GM12874 (cell line): ENCODE results near the gene AEBP1.

ENCODE experiments used
- TF ChIP-seq, protein P1 (sequence below): IDR thresholded peaks from 2 replicates; pipeline ENCODE4 v1.5.1; 2011; ENCODE audit warnings: low read depth, mild to moderate bottlenecking, control low read depth, low read length, moderate library complexity; ENCODE audit not compliant: insufficient read depth

Gene AEBP1

DNA sequence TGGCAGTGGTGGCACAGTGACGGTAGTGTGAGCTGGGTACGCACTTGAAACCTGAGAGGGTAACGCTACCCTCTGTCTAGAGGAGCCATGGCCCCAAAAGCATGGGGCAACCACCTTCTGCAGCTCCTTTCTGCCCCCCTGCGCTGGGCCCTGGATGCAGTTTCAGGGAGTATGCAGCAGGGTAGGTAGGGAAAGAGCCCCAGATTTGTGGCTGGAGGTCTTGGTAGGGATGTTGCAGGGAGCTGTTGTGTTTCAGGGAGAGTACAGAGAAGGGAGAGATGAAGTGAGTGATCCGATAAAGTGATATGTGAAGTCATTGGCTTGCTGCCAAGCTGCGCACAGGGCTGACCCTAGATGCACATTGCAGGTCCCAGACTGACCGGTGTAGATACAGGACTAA is 36.1 kb upstream of the AEBP1 start:
- TF ChIP-seq, protein P1, sequence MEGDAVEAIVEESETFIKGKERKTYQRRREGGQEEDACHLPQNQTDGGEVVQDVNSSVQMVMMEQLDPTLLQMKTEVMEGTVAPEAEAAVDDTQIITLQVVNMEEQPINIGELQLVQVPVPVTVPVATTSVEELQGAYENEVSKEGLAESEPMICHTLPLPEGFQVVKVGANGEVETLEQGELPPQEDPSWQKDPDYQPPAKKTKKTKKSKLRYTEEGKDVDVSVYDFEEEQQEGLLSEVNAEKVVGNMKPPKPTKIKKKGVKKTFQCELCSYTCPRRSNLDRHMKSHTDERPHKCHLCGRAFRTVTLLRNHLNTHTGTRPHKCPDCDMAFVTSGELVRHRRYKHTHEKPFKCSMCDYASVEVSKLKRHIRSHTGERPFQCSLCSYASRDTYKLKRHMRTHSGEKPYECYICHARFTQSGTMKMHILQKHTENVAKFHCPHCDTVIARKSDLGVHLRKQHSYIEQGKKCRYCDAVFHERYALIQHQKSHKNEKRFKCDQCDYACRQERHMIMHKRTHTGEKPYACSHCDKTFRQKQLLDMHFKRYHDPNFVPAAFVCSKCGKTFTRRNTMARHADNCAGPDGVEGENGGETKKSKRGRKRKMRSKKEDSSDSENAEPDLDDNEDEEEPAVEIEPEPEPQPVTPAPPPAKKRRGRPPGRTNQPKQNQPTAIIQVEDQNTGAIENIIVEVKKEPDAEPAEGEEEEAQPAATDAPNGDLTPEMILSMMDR, result no peak

DNA sequence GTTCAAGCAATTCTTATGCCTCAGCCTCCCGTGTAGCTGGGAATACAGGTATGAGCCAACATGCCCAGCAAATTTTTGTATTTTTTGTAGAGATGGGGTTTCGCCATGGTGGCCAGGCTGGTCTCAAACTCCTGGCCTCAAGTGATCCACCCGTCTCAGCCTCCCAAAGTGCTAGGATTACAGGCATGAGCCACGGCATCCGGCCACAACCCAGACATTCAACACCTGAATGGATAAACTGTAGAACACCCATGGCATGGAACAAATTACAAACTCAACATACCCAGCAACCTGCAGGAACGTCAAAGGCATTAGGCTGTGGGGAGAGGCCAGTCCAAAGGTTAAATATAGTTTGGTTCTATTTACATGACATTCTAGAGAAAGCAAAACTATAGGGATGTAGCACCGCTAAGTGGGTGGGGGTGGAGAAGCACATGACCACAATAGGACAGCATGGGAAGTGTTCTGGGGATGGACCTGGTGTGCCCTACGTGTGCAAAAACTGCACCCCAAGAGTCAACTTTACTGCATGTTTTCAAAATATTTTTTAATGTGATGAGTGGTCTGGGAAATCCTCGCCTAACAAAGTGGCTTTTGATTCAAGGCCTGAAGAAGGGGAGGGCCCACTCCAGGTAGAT is 32.3 kb upstream of the AEBP1 start:
- TF ChIP-seq, protein P1, result no peak

DNA sequence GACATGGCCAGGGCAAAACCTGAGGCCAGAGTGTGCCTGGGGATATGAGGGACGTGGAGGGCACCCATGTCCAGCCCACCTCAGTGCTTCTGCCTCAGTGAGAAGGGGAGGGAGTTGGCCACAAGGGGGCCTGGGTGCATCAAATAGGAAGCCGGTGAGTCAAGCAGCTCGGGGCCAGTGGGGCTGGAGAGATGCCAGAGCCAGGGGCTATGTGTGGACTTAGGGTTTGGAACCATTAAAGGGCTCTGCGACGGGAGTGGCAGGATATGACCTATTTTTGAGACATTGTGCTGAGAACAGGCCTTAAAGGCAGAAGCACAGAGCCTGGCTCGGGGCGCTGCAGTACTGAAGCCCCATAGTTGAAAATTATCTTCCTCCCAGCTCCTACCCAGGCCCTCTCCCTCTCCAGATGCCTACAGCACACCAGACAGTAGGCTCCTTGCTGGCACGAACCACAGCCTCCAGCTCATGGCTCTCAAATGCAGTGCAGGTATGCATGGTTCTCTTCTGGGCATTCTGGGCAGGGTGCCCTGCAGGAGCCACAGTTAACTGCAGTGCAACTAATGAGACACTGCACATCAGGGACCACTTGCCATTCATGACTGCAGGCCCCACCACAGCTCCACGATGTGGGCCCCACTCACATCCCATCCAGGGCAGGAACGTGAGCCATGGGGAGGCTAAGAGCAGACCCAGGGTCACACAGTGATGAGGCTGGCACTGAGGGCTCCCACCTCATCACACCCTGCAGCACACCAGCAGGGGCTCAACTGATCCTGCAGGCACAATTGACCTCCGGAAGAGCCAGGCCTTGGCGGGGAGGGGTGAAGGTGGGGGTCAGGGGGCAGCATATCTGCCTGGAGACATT is 31.5 kb upstream of the AEBP1 start:
- TF ChIP-seq, protein P1, result peak; percentile 71

DNA sequence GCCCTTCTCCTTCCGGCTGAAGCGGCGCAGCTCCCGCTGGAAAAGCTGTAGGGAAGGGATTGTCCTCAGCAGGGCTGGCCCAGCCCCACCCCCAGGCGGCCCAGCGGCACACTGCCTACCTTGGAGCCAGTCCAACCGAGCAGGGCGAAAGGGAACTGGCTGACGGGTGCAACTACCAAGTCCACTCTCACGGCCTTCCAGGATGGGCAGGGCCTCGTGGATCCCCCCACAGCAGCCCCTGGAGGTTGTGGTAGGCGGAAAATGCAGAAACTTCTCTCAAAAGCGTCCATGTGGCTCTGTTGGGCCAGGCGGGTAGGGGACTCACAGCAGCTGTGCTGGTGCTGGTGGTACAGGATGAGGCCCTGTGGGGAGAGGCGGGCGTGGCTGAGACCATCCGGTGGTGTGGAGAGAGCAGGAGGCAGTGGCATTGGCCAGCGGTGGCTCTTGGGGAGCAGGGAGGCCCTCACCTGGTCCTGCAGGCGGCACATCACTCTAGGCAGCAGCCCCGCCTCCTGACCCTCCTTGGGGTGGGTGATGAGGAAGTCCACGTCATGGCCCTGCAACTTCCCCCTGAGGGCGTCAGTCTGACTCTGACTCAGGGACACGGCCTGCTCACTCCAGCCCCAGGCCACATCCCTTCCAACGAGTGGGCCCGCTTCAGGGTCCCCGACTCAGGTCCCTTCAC is 30.3 kb upstream of the AEBP1 start:
- TF ChIP-seq, protein P1, result no peak

DNA sequence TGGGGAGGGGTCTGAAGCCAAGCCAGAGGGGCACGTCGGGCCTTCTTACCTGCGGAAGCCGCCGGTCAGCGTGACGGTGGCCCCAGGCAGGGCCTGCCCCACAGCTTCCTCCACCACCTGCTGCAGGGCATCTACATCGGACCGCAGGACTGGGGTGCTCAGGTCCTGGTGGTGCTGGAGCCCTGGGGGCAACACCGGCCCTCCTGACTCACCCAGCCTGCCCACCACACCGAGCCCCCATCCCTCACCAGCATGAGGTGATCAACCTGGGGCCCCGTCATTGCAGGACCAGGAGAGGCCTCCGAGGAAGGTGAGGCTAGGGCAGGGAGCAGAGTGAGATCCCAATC is 29.8 kb upstream of the AEBP1 start:
- TF ChIP-seq, protein P1, result no peak

DNA sequence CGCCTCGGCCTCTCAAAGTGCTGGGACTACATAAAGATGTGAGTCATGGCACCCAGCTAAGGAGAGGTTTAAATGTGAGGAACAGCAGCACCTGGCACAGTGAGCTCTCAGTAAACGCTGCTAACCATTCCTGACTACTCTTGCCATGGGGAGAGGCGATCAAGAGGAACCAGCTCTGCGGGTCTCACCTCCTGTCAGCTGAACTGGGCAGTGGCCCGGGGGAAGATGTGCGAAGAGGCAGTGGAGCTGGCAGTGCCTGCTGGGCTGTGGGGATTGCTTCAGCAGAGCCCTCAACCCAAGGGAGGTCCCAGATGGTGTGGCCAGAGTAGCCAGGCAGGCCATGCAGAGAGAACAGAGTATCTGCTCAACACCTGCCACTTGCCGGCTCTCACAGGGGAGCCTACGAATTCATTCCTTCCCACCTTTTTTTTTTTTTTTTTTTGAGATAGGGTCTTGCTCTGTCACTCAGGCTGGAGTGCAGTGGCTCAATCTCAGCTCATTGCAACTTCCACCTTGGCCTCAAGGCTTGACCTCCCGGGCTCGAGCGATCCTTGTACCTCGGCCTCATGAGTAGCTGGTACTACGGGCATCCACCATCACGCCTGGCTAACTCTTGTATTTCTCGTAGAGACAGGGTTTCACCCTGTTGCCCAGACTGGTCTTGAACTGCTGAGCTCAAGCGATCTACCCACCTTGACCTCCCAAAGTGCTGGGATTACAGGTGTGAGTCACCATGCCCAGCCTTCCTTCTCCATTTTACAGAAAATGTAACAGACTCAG is 28.7 kb upstream of the AEBP1 start:
- TF ChIP-seq, protein P1, result no peak
